Liver (tissue), 9 donors: ENCODE data around the gene AARSD1. TPM values are rescaled to one million over a fixed set of nuclear protein-coding genes. Genes with fewer than 3 reads are reported as not detected.

Experiments
- DNase-seq: peaks from one replicate; pipeline ENCODE4 v3.0.0-alpha.2; 2017; ENCODE audit warnings: low spot score
- H3K27ac ChIP-seq, 2 donors: one replicate each; pipeline ENCODE4 v1.7.0; 2013; ENCODE audit warnings: inconsistent platforms in 2 of 2, low read length in 2 of 2, control low read depth in 1 of 2, low read depth in 1 of 2, mild to moderate bottlenecking in 1 of 2
- H3K27me3 ChIP-seq, 4 donors: one replicate each; pipeline versions ENCODE4 v1.6.1 to v1.7.0; 2013; ENCODE audit warnings: low read length in 3 of 4, inconsistent platforms in 1 of 4, mild to moderate bottlenecking in 1 of 4, moderate library complexity in 1 of 4; ENCODE audit not compliant: control insufficient read depth in 4 of 4, insufficient read depth in 4 of 4
- H3K36me3 ChIP-seq, 4 donors: one replicate each; pipeline versions ENCODE4 v1.6.1 to v1.7.0; 2013; ENCODE audit warnings: low read length in 3 of 4, mild to moderate bottlenecking in 3 of 4, low read depth in 1 of 4, moderate library complexity in 1 of 4; ENCODE audit not compliant: control insufficient read depth in 4 of 4, insufficient read depth in 3 of 4
- H3K4me1 ChIP-seq, 4 donors: one replicate each; pipeline versions ENCODE4 v1.6.1 to v1.7.0; 2013; ENCODE audit warnings: low read length in 3 of 4, mild to moderate bottlenecking in 3 of 4, moderate library complexity in 1 of 4; ENCODE audit not compliant: control insufficient read depth in 4 of 4, insufficient read depth in 4 of 4
- H3K4me3 ChIP-seq, 3 donors: one replicate each; pipeline versions ENCODE4 v1.6.1 to v1.7.0; 2013; ENCODE audit warnings: low read length in 3 of 3, control low read depth in 1 of 3, low read depth in 1 of 3, mild to moderate bottlenecking in 1 of 3
- H3K9ac ChIP-seq, 2 donors: one replicate each; pipeline ENCODE4 v1.7.0; 2013; ENCODE audit warnings: low read length in 2 of 2, mild to moderate bottlenecking in 2 of 2, moderate library complexity in 2 of 2, control low read depth in 1 of 2, low read depth in 1 of 2
- H3K9me3 ChIP-seq, 4 donors: one replicate each; pipeline versions ENCODE4 v1.6.1 to v1.7.0; 2013; ENCODE audit warnings: low read length in 3 of 4; ENCODE audit not compliant: control insufficient read depth in 4 of 4
- EGR1 ChIP-seq, 2 donors: IDR thresholded peaks; 2 replicates each; pipeline ENCODE4 v1.6.1; 2016 to 2018; ENCODE audit warnings: antibody characterized with exemption in 2 of 2, low read depth in 2 of 2
- FOXA1 ChIP-seq: IDR thresholded peaks from 2 replicates; pipeline ENCODE4 v1.6.1; 2016; ENCODE audit warnings: antibody characterized with exemption
- FOXA2 ChIP-seq: IDR thresholded peaks from 2 replicates; pipeline ENCODE4 v1.6.1; 2016; ENCODE audit warnings: antibody characterized with exemption
- GABPA ChIP-seq, 2 donors: IDR thresholded peaks in 1 of 2; conservative IDR thresholded peaks in 1 of 2; 2 replicates each; pipeline ENCODE4 v1.6.1; 2016; ENCODE audit warnings: antibody characterized with exemption in 2 of 2, mild to moderate bottlenecking in 1 of 2, moderate library complexity in 1 of 2
- HNF4A ChIP-seq, 2 donors: conservative IDR thresholded peaks; 2 replicates each; pipeline ENCODE4 v1.6.1; 2016; ENCODE audit warnings: antibody characterized with exemption in 2 of 2, mild to moderate bottlenecking in 2 of 2
- HNF4G ChIP-seq: IDR thresholded peaks from 2 replicates; pipeline ENCODE4 v1.6.1; 2016; ENCODE audit warnings: antibody characterized with exemption
- JUND ChIP-seq, 2 donors: IDR thresholded peaks; 2 replicates each; pipeline ENCODE4 v1.6.1; 2016; ENCODE audit warnings: antibody characterized with exemption in 2 of 2
- RAD21 ChIP-seq, 2 donors: IDR thresholded peaks; 2 replicates each; pipeline ENCODE4 v1.6.1; 2016; ENCODE audit warnings: antibody characterized with exemption in 2 of 2, mild to moderate bottlenecking in 2 of 2
- REST ChIP-seq: IDR thresholded peaks from 2 replicates; pipeline ENCODE4 v1.6.1; 2016; ENCODE audit warnings: antibody characterized with exemption, mild to moderate bottlenecking
- SP1 ChIP-seq: IDR thresholded peaks from 2 replicates; pipeline ENCODE4 v1.6.1; 2018; ENCODE audit warnings: antibody characterized with exemption, mild to moderate bottlenecking
- TAF1 ChIP-seq: conservative IDR thresholded peaks from 2 replicates; pipeline ENCODE4 v1.6.1; 2016; ENCODE audit warnings: antibody characterized with exemption, mild to moderate bottlenecking
- ZBTB33 ChIP-seq: IDR thresholded peaks from 2 replicates; pipeline ENCODE4 v1.6.1; 2016; ENCODE audit warnings: antibody characterized with exemption
- WGBS: extraction: QIAGEN DNeasy Blood & Tissue Kit; methylation state at CpG from one replicate; pipeline ENCODE4 v1.1.7; 2013; 5-methylcytosine and 5-hydroxymethylcytosine counted together
- polyA plus RNA-seq, 2 donors: library from polyadenylated mRNA; stranded (reverse) in 1 of 2; unstranded in 1 of 2; fragments of 200-250 nt in 1 of 2; fragments of >200 nt in 1 of 2; fragmentation: Nextera tagmentation in 1 of 2; extraction: Ambion mirVana in 1 of 2; gene quantifications; one replicate each; pipeline versions ENCODE4 v1.2.1 to v1.2.3, GENCODE V29; 2013 to 2015
- total RNA-seq, 2 donors: library from RNA; depleted of rRNA; stranded (reverse); fragments of >200 nt; gene quantifications; one replicate each; pipeline ENCODE4 v1.2.3, GENCODE V29; 2014
- TF ChIP-seq, protein P1 (sequence below): IDR thresholded peaks from 2 replicates; pipeline ENCODE4 v1.6.1; 2016; ENCODE audit warnings: antibody characterized with exemption
- TF ChIP-seq, protein P2 (sequence below): IDR thresholded peaks from 2 replicates; pipeline ENCODE4 v1.6.1; 2016; ENCODE audit warnings: antibody characterized with exemption
- donor health status: healthy.
- donor health status: healthy.
- donor health status: healthy.
- donor health status: healthy.
- donor health status: healthy.

Gene AARSD1
- total and polyA plus RNA-seq, 4 donors = 8.2 to 25.2 (median 19.6) TPM

DNA sequence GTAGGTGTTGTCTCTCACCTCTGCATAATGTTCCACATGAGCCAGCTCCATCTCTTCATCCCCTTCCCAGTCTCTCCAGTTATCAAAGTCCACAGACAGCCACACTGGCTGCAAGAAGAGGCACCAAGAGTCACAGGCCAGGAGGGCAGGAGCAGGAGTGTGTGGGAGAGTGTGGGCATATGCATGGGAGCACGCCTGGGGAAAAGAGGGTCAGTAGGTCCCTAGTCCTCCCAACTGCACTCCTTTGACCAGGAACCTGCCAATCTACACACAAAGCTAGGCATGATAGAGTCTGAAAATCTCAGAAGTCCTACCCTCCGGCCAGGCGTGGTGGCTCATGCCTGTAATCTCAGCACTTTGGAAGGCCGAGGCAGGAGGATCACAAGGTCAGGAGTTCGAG, 7.3 kb upstream of the AARSD1 start:
- Histone ChIP-seq H3K27me3 (no peaks in the 10 kb centered on the region), H3K9me3 (no peaks in the 10 kb centered on the region), H3K4me1 (no peaks in the 10 kb centered on the region), H3K27ac (no peak overlapping the region), H3K4me3 (no peak overlapping the region), H3K36me3 (no peaks in the 10 kb centered on the region), H3K9ac (no peak overlapping the region)
- 84% methylated on average over 5 of the region's 5 CpGs for WGBS
- TF ChIP-seq HNF4A (conservative IDR thresholded peaks at IDR 0.05) (no peak), FOXA1 (no peak), REST (no peak), TAF1 (no peak), SP1 (no peak), JUND (IDR thresholded peaks at IDR 0.05) (no peak), RAD21 (IDR thresholded peaks at IDR 0.05) (no peak), EGR1 (IDR thresholded peaks at IDR 0.05; ENCODE audit: low read depth in 2 of 2) (no peak), FOXA2 (no peak), HNF4G (no peak)
- TF ChIP-seq, protein P1, sequence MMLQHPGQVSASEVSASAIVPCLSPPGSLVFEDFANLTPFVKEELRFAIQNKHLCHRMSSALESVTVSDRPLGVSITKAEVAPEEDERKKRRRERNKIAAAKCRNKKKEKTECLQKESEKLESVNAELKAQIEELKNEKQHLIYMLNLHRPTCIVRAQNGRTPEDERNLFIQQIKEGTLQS = no peak
- TF ChIP-seq, protein P2, sequence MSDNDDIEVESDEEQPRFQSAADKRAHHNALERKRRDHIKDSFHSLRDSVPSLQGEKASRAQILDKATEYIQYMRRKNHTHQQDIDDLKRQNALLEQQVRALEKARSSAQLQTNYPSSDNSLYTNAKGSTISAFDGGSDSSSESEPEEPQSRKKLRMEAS = no peak
- DNase-seq = no peak

DNA sequence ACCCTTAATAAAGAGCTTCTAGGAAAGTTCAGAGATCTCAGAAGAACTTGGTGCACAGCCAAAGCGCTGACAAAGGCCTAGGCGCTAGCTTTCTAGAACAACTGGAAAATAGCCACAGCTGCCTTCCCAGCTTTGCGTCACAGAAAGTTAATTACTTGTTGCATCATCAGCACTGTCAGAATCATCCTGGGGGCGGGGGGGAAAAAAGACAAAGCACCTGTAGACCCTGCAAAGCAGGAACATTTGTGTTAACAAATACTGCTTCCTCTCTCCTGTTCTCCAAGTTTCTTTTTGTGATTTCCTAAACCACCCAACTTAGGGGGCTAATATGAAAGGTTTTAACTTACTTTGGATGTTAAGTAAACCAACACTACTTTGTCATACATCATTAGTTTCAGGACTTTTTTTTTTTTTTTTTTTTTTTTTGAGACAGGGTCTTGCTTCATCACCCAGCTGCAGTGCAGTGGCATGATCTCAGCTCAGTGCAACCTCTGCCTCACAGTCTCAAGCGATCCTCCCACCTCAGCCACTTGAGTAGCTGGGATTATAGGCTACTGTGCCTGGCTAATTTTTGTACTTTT, 4.8 kb upstream of the AARSD1 start:
- Histone ChIP-seq H3K4me3 (no peak overlapping the region), H3K27me3 (no peaks in the 10 kb centered on the region), H3K36me3 (no peaks in the 10 kb centered on the region), H3K27ac (no peak overlapping the region), H3K4me1 (peaks cover 0 to 3% (median 0%) of the 10 kb centered on the region in 4 donors), H3K9me3 (no peaks in the 10 kb centered on the region), H3K9ac (no peak overlapping the region)
- WGBS = 52% methylated on average over 5 of the region's 5 CpGs
- DNase-seq = no peak
- TF ChIP-seq, protein P1 = no peak
- TF ChIP-seq SP1 (no peak), ZBTB33 (no peak), TAF1 (no peak), GABPA (IDR thresholded peaks at IDR 0.05 in 1 of 2, conservative IDR thresholded peaks at IDR 0.05 in 1 of 2) (no peak)
